Mesenteric fat pad (tissue), 1 donor: ENCODE measurements around the gene MPV17L2. TPM values are rescaled to one million over a fixed set of nuclear protein-coding genes. Genes with fewer than 3 reads are reported as not detected.
"Not testable (repeated sequence)": the region's sequence is repeated elsewhere in the genome, so short reads cannot be mapped to it uniquely, and the experiment has no call there.

Experiments
- DNase-seq: peaks from one replicate; pipeline ENCODE4 v3.0.0-alpha.2; 2020; ENCODE audit warnings: low spot score
- total RNA-seq: library from RNA; stranded (reverse); fragmentation: NEBNext Ultra II Directional; extraction: Animal tissue kit (Norgen Biotek cat#: 25700); gene quantifications from one replicate; pipeline ENCODE4 v1.2.1, GENCODE V29; 2021
- donor health status: DM: yes; HTN: yes; CAD: no.

MPV17L2 gene
- total RNA-seq, 1 donor from 2014 or later: 10.7 TPM

- no peak for DNase-seq
Observed at GRCh38 chr19:18190278-18190677, 2.7 kb upstream of the MPV17L2 start.

- DNase-seq: no peak
Observed at GRCh38 chr19:18191640-18192062, 1.4 kb upstream of the MPV17L2 start.

GRCh38 chr19:18193388-18194180 lies 566 bp downstream of the MPV17L2 start:
- DNase-seq: no peak

- DNase-seq: no peak
Observed at GRCh38 chr19:18194181-18194530, 1.1 kb downstream of the MPV17L2 start.

- DNase-seq: no peak
Observed at GRCh38 chr19:18194554-18195238, 1.7 kb downstream of the MPV17L2 start.

GRCh38 chr19:18196511-18196845 lies 3.5 kb downstream of the MPV17L2 start:
- DNase-seq: no peak

- no peak for DNase-seq
Observed at GRCh38 chr19:18197306-18197705, 4.3 kb downstream of the MPV17L2 start.

GRCh38 chr19:18197941-18198340 lies 4.9 kb downstream of the MPV17L2 start:
- no peak for DNase-seq

GRCh38 chr19:18198374-18198773 lies 5.4 kb downstream of the MPV17L2 start:
- no peak for DNase-seq

- DNase-seq: no peak
Observed at GRCh38 chr19:18202397-18202777, 9.4 kb downstream of the MPV17L2 start.

- DNase-seq: no peak
Observed at GRCh38 chr19:18202778-18203407, 9.9 kb downstream of the MPV17L2 start.

- no peak for DNase-seq
Observed at GRCh38 chr19:18203408-18203862, 10.4 kb downstream of the MPV17L2 start.

GRCh38 chr19:18203863-18204393 lies 10.9 kb downstream of the MPV17L2 start, which contains the start of gene RAB3A:
TSS of gene RAB3A (minus strand) at chr19:18204042. CDS start at chr19:18202740, 1,302 bp downstream.
- DNase-seq: peak; percentile 100

GRCh38 chr19:18204394-18205199 lies 11.6 kb downstream of the MPV17L2 start:
- DNase-seq: no peak

GRCh38 chr19:18205200-18205892 lies 12.3 kb downstream of the MPV17L2 start:
- DNase-seq: no peak

- DNase-seq: no peak
Observed at GRCh38 chr19:18206018-18206417, 13.0 kb downstream of the MPV17L2 start.

- DNase-seq: no peak
Observed at GRCh38 chr19:18208098-18208951, 15.3 kb downstream of the MPV17L2 start.

- DNase-seq: not testable (repeated sequence)
Observed at GRCh38 chr19:18209912-18210311, 16.9 kb downstream of the MPV17L2 start.

- no peak for DNase-seq
Observed at GRCh38 chr19:18211683-18212082, 18.7 kb downstream of the MPV17L2 start.
